Pancreas (tissue), 10 donors: ENCODE results near the gene BACH2. TPM values are rescaled to one million over a fixed set of nuclear protein-coding genes. Genes with fewer than 3 reads are reported as not detected.

Source experiments
- ATAC-seq, 4 donors: fragments of 200-7000 bp; cut with Tn5 transposase; one replicate each; pipeline versions ENCODE4 v1.8.0 to v1.9.1; 2020; ENCODE audit warnings: mild to moderate bottlenecking in 4 of 4, moderate library complexity in 4 of 4
- DNase-seq, 6 donors: peaks; one replicate each; pipeline ENCODE4 v3.0.0-alpha.2; 2020
- FAIRE-seq: peaks from 2 replicates; lab custom pipeline; 2012; peaks lifted over from hg19 to GRCh38; lab: Jason Lieb, UNC
- H3K27ac ChIP-seq, 4 donors: fragments of 200-600 bp; sonication (generic); 1 replicate in 3 of 4; 2 replicates in 1 of 4; pipeline versions ENCODE4 v1.5.0 to v1.8.0; 2020
- H3K27me3 ChIP-seq, 4 donors: fragments of 200-600 bp; one replicate each; pipeline ENCODE4 v1.8.0; 2021
- H3K36me3 ChIP-seq, 3 donors: fragments of 200-600 bp; sonication (generic) in 1 of 3; one replicate each; pipeline versions ENCODE4 v1.5.0 to v1.8.0; 2020 to 2021
- H3K4me1 ChIP-seq, 3 donors: fragments of 200-600 bp; one replicate each; pipeline ENCODE4 v1.8.0; 2021
- H3K4me3 ChIP-seq, 4 donors: fragments of 200-600 bp; sonication (generic) in 2 of 4; one replicate each; pipeline versions ENCODE4 v1.5.0 to v1.8.0; 2020 to 2021
- H3K9me3 ChIP-seq, 4 donors: fragments of 200-600 bp; one replicate each; pipeline ENCODE4 v1.8.0; 2021
- CTCF ChIP-seq, 4 donors: fragments of 200-600 bp; sonication (generic) in 3 of 4; IDR thresholded peaks; one replicate each; pipeline versions ENCODE4 v1.5.0 to v1.8.0; 2021; ENCODE audit warnings: antibody characterized with exemption in 4 of 4
- WGBS, 2 donors: extraction: QIAGEN DNeasy Blood & Tissue Kit; methylation state at CpG; one replicate each; pipeline ENCODE4 v1.1.7; 2013; 5-methylcytosine and 5-hydroxymethylcytosine counted together
- intact Hi-C, 3 donors: fragments of 100-400 bp; cut with DNase I; formaldehyde crosslinking; loops; one replicate each; pipeline versions ENCODE4 v1.11.1 to v1.14.2; 2022
- polyA plus RNA-seq, 2 donors: library from polyadenylated mRNA; stranded (reverse); fragments of 200-250 nt; gene quantifications; one replicate each; pipeline ENCODE4 v1.2.3, GENCODE V29; 2013
- total RNA-seq, 6 donors: library from RNA; stranded (reverse); fragmentation: NEBNext Ultra II Directional in 4 of 6; extraction: Animal tissue kit (Norgen Biotek cat#: 25700) in 4 of 6; gene quantifications; one replicate each; pipeline versions ENCODE4 v1.2.1 to v1.2.4, GENCODE V29; 2021 to 2023
- donor health status: healthy with polysubstance abuse.
- donor health status: DM: no; HTN: no; CAD: no; lungs with moderate emphysema.
- donor health status: DM: no; HTN: no; CAD: no.
- donor health status: control.
- donor health status: control.
- donor health status: Bipolar disorder and iron deficiency.
- donor health status: DM: yes; HTN: yes; CAD: no.
- donor health status: DM: no; HTN: no; CAD: no.
- donor health status: DM: no; HTN: no; CAD: no.
- donor health status: DM: yes; HTN: yes; CAD: no.

Gene BACH2
- total and polyA plus RNA-seq, 8 donors, result 0.61 to 8.0 (median 4.9) TPM

- Histone ChIP-seq H3K4me3 (no peak overlapping the region), H3K36me3 (no peaks in the 10 kb centered on the region), H3K9me3 (no peaks in the 10 kb centered on the region), H3K27me3 (no peaks in the 10 kb centered on the region), H3K27ac (peak overlapping the region in 2 of 4 donors; percentile 98), H3K4me1 (peaks cover 22 to 44% (median 40%) of the 10 kb centered on the region in 3 donors)
- ATAC-seq (peak in 3 of 4 donors; percentile 8 to 16 (median 15)), FAIRE-seq (no peak), DNase-seq (peak in 1 of 6 donors; percentile 31)
- 30 to 32% methylated on average over 1 of the region's 1 CpG for WGBS, 2 donors
- TF ChIP-seq CTCF (IDR thresholded peaks at IDR 0.05), result no peak
- intact Hi-C loops, result loop anchor here in 1 of 3 donors (10.0 kb wide), 1 partner anchor 65 kb away; no protein-coding TSS in a partner anchor
Measured at GRCh38 chr6:90220273-90220672, 76.4 kb downstream of the BACH2 start.

- WGBS, 2 donors, result 16 to 21% methylated on average over 14 of the region's 14 CpGs
- Histone ChIP-seq H3K9me3 (no peaks in the 10 kb centered on the region), H3K4me3 (peak overlapping the region in 2 of 4 donors; percentile 29 to 33), H3K27me3 (no peaks in the 10 kb centered on the region), H3K36me3 (no peaks in the 10 kb centered on the region), H3K4me1 (peaks cover 22 to 44% (median 40%) of the 10 kb centered on the region in 3 donors), H3K27ac (peak overlapping the region; percentile 91 to 98 (median 95))
- intact Hi-C loops, result no loop called here
- FAIRE-seq, result peak; percentile 32
- TF ChIP-seq CTCF (IDR thresholded peaks at IDR 0.05), result no peak
- DNase-seq, result peak in 4 of 6 donors; percentile 35 to 56 (median 44)
- peak; percentile 31 to 55 (median 41) for ATAC-seq
Measured at GRCh38 chr6:90219209-90219985, 77.2 kb downstream of the BACH2 start.

GRCh38 chr6:90218959-90219208, 77.8 kb downstream of the BACH2 start:
- H3K4me3 ChIP-seq, result peak overlapping the region in 2 of 4 donors; percentile 29 to 33
- no peak for FAIRE-seq
- H3K27me3 ChIP-seq, result no peaks in the 10 kb centered on the region
- no peaks in the 10 kb centered on the region for H3K36me3 ChIP-seq
- no peak for ATAC-seq
- TF ChIP-seq CTCF (IDR thresholded peaks at IDR 0.05), result no peak
- H3K9me3 ChIP-seq, result no peaks in the 10 kb centered on the region
- DNase-seq, result no peak
- intact Hi-C loops, result no loop called here
- H3K27ac ChIP-seq, result peak overlapping the region; percentile 91 to 98 (median 95)
- H3K4me1 ChIP-seq, result peaks cover 22 to 44% (median 40%) of the 10 kb centered on the region in 3 donors
- WGBS, 2 donors, result 0% methylated on average over 1 of the region's 1 CpG

GRCh38 chr6:90217506-90218127, 79.0 kb downstream of the BACH2 start:
- Histone ChIP-seq H3K27ac (peak overlapping the region; percentile 91 to 98 (median 95)), H3K4me1 (peaks cover 22 to 44% (median 40%) of the 10 kb centered on the region in 3 donors), H3K27me3 (no peaks in the 10 kb centered on the region), H3K4me3 (peak overlapping the region in 2 of 4 donors; percentile 20 to 33), H3K36me3 (no peaks in the 10 kb centered on the region), H3K9me3 (no peaks in the 10 kb centered on the region)
- DNase-seq, result no peak
- FAIRE-seq, result no peak
- peak; percentile 61 to 72 (median 70) for ATAC-seq
- 19 to 22% methylated on average over 6 of the region's 6 CpGs for WGBS, 2 donors
- intact Hi-C loops, result no loop called here
- TF ChIP-seq CTCF (IDR thresholded peaks at IDR 0.05), result no peak
